Stimulated activated CD8-positive, alpha-beta memory T cell treated with anti-CD3 and anti-CD28 coated beads, Interleukin-4, amount 100 ng/mL, for 4 hours (primary cell): ENCODE results near the gene MCF2L2.

Source experiments
- DNase-seq, 2 donors: peaks; one replicate each; pipeline ENCODE4 v3.0.0-alpha.2; 2020; ENCODE audit warnings: low read depth in 2 of 2, low spot score in 1 of 2

The MCF2L2 gene

DNA sequence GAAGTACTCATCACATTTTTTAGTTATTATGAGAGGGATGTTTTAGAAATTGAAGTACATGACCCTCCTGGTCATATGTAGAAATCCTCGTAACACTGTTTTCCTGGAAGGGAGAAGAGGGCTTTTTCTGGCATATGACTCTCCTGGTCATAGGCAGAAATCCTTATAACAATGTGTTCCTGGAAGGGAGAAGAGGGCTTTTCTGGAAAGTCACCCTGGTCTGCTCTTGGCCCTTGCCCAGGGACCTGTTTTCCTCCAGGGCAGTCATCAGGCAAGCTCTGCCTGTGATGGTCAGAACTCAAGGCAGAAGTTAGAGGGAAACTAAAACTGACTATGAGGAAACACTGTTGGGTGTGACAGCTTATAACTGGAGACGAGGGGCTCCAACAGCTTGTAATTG, 293.6 kb downstream of the MCF2L2 start:
- no peak for DNase-seq

DNA sequence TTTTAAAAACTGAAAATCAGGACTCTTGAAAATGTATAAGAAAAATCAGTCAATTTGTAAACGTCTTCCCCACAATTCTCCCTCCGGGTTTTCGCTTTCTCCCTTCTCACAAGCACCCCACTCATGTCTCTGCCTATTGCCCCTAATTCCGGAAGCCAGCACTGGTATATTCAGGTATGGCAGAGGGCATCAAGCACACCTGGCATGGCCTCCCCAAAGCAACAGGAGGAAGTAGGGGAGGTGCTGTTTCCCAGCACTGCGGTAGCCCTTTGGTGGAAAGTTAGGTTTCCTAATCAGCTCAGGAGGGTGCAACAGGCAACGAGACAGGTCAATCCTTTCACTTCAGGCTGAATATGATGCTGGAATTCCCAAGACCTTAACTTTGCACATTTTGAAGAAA, 296.0 kb downstream of the MCF2L2 start:
- no peak for DNase-seq

DNA sequence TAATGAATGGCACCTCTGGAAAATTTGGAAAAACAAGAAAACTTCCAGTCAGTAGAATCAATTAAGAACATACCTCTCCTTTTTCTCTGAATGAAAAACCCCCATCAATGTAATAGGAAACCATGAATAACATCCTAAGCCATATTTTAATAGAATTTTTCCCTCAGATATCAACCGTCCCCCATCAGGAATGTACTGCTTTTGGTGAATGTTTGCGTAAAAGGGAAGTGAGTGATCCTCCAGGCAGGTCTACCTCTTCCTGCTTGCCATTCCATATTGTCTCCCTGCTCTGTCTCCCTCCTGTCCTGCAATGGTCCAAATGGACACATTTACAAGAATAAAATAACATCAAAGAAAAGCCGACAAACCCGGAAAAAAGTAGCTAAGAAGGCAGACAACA, 296.7 kb downstream of the MCF2L2 start:
- no peak for DNase-seq

DNA sequence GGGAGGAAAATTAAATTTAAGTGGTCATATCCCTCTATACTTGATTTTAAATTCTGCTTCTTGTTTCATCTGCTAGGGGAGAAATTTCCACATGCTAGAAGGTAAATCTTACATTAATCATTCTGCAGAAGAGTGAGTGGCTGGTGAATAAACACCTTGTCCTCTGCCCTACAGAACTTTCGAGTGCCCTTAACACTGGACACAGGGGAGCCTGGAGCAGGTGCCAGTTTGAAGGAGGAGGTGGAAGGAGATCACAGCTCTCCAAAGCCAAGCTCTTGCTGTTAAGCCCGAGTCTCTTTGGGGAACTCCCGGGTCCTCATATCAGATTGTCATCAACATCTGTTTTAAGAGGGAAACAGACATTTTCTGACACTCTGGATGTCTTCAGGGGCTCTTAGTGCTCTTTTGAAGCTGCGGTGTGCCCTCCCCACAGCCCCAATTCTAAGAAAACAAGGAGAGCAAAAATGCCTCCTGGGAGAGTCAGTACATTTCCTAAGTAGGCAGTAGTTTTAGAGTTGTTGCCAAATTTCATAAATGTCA, 297.2 kb downstream of the MCF2L2 start:
- DNase-seq = no peak

DNA sequence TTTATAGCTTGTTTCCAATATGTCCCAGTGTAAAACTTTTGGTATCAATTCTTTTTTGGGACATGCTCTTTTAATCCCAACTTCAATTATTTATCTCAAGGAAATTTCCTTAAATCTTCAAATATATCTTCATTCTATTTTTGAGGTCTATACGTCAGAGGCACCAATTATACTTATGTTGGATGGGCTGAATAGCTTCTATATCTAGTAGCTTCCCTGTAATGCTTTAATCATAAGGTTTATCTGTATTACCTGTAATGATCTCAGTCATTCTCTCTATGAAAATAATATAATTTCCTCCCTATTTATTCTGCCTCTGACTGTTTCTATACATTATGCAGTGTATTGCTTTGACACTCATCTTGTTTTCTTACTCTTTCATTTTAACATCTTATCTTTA, 299.2 kb downstream of the MCF2L2 start:
- no peak for DNase-seq

DNA sequence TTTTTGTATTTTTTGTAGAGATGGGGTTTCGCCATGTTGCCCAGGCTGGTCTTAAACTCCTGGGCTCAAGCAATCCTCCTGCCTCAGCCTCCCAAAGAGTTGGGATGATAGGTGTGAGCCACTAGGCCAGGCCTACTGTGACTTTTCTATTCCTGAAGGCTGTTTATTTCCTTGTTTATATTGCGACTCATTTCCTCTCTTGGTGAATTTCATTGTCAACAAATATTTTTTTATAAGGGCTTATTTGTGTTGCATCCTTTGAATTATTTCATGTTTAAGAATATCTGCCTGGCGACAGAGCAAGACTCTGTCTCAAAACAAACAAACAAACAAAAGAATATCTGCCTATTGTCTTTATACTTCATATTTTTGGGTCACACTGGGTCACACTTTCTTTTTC, 299.7 kb downstream of the MCF2L2 start:
- no peak for DNase-seq
